ENCODE data around the gene CDK18.

The CDK18 gene

DNA sequence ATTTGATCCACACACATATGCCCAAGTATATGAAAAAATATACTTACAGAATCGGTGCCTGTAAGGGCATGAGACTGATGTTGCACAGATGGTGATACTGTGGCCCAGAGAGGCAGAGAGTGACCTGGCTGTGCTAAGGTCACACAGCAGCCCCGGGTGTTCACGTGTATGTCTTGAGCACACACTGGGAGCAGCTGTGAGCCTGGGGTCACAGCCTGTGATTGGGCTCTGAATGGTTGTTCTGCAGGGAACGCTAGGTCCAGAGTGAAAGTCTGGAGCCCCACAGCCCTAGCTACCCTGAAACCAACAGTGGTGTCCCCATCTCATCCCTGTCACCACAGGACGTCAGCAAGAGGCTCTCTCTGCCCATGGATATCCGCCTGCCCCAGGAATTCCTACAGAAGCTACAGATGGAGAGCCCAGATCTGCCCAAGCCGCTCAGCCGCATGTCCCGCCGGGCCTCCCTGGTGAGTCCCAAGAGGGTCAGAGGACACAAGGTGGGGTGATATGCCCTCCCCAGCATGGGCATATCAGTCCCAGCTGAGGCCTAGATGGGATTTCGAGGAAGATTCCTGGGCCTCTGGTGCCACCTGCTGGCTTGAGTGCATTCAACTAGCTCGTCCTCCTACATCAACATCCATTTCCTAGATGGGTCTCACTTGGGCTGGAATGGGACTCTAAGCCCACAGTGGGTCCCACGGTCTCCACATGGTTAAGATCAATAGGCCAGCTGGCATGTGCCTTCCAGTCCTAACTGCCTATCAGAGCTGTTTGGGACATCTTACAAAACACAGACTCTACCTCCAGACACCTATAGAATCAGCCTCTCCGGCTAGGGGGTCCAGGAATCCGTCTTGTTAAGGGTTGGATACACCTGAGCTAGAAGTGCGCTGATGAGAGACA is 19.7 kb downstream of the CDK18 start:
- peak; percentile 58 for DNase-seq (ENCODE audit: low read depth)

DNA sequence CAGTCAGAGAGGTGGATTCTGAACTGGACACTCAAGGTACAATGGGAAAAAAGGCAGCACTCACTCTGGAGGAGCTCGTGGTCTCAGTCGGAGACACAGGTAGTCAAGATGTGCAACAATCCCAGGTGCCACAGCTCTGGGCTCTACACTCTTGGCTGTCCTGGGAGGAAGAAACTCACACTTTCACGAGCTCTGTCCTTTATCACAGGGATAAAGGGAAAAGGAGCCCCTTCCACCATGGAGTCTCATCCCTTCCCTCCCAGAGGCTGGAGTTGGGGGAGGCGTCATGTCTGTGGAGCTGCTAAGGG is 20.3 kb downstream of the CDK18 start:
- DNase-seq (ENCODE audit: low read depth) = no peak

DNA sequence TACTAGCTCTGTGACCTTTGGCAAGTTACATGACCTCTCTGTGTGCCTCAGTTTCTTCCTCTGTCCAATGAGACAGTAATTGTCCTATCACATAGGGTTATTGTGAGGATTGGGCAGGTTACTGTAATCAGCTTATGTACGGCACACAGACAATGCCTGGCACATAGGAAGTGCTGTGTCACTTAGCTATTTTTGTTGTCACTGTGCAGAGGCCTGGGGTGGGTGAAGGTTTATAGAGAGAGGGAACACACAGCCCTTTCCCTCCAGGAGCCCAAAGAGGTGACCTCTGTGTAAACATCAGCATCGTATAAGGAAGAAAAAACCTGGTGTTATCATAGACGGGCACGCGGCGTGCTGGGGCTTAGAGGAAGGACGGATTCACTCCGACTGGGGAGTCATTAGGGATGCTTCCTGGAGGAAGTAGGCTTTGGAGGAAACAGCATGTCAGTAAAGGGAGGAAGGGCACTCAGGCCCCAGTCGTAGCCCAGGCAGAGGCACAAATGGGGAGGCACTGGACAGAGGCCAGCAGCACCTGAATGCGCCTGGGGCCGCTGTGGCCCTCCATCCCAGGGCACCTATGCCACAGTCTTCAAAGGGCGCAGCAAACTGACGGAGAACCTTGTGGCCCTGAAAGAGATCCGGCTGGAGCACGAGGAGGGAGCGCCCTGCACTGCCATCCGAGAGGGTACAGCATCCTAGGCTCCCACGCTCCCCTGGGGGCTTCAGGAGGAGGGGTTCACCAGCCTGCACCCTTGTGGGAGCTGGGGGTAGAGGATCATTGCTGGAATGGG is 21.2 kb downstream of the CDK18 start:
- no peak for DNase-seq (ENCODE audit: low read depth)

DNA sequence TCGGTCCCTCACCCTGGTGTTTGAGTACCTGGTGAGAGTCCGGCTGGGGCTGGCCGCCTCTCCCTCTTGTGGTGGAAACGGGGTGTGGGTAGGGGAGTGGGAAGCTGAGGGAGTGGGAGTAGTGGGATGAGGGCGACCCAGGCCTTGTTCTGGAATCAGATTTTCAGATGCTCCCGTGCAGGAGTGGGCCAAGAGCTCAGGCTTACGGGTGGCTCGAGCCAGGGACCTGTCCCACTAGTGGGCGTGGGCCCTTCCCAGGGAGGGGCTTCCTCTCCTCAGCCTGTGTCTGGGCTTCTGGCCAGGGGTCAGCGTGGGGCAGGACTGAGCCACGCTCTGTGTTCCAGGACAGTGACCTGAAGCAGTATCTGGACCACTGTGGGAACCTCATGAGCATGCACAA is 22.0 kb downstream of the CDK18 start:
- no peak for DNase-seq (ENCODE audit: low read depth)

DNA sequence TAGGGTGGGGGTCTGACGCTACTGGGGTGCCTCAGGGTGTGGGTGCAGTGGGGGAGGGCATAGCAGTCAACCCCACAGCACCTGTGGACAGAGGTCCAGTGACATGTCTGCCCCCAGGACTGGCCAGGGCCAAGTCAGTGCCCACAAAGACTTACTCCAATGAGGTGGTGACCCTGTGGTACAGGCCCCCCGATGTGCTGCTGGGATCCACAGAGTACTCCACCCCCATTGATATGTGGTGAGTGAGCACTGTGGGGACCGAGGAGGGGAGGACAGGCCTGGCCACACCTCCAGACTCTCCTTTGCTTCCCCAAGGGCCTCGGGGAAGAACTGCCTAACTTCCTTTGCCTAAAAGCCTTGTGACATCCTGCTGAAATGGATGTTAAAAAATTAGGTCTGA is 23.5 kb downstream of the CDK18 start:
- DNase-seq (ENCODE audit: low read depth) = no peak

DNA sequence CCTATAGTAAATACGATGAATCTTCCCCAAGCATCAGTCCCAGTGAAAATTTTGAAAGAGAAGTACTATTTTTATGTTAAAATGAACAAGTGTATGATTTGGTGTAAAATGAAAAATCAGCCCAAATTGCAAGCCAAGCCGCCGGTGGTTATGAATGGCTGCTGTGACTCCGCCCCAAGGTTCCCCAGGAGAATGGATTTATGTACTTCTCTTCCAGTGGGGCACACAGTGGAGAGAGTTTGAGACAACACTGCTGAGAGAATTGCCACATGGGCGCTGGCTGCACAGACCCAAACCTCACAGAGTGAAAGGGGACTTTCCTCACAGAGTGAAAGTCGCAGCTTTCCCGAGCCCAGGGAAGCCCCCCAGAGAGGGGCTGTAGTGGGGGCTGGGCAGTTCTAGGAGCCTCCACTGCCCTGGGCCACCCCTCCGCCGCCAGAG is 24.0 kb downstream of the CDK18 start:
- DNase-seq (ENCODE audit: low read depth) = no peak

DNA sequence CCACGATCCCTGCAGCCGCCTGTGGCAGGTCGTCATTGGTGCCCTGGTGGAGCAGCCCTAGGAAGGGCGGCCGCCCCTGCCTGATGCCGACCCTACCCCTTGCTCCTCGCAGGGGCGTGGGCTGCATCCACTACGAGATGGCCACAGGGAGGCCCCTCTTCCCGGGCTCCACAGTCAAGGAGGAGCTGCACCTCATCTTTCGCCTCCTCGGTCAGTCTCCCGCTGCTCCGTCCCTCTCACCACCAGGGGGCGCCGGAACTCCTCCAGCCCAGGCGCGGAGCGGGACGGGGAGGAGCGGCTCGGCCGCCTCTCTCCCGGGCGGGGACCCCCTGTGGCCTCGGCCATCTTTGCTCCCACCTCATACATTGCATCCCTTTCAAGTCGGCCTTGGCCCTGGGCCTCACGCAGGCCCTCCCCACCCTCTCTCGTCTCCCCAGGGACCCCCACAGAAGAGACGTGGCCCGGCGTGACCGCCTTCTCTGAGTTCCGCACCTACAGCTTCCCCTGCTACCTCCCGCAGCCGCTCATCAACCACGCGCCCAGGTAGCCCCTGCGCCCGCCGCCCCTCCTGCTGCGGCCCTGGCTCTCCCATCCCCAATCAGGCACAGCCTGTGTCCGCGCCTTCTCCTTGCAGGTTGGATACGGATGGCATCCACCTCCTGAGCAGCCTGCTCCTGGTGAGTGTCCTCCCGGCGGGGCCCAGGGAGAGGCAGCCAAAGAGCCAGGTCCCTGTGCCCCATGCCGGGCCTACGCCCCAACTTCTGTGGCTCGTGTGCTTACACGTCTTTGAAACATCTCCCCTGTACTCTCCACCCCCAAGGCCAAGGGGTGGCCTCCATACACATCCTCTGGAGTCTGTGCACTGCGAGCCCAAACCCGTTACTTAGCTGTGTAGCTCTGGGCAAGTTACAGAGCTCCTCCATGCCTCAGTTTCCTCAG is 24.7 kb downstream of the CDK18 start:
- DNase-seq (ENCODE audit: low read depth) = peak; percentile 77

DNA sequence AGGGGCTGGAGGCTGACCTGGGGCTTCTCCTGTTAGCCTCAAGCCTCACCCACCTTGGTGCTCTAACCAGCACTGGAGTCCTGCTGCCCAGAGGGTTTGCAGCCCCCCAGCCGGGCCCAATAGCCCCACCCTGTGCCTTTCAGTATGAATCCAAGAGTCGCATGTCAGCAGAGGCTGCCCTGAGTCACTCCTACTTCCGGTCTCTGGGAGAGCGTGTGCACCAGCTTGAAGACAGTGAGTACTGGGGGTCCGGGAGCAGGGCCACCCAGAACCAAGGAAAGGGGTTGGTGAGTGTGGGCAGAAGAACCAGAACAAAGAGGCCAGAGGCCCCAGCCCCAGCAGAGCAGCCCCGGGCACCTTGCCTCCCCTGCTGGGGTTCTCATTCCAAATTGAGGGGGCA is 25.6 kb downstream of the CDK18 start:
- no peak for DNase-seq (ENCODE audit: low read depth)

DNA sequence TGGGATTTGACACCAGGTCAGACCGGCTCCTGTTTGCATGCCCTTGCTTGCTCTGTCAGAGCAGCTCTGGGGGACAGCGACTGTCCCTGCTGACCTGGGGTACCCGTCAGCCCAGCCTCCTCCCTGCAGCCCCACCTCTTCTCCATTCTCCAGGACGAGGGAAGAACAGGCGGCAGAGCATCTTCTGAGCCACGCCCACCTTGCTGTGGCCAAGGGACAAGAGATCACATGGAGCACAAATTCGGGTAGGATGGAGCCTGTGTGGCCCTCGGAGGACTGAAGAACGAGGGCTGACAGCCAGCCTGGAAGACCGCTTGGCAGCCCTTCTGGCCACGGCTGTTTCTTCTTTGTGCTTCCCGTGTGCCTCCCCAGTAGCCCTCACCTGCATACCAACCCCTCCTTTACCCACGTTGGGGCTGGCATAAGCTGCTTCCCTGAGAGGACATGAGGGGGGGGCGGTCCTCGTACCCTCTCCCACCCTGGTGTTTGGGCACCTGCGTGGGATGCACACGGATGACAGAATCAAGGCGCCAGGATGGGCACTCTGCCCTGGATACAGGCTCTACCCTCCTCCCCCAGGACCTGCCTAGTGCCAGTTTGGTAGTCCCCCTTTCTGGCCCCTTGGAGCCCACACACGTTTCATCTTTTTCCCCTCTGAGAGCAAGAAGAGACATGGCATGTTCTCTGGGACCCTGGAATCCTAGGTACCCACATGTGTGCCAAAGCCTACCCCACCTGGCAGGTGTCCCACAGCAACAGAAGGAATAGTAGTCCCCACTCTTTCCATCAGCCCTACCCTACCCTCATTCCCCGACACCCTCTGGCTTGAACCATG is 26.9 kb downstream of the CDK18 start:
- no peak for DNase-seq (ENCODE audit: low read depth)

DNA sequence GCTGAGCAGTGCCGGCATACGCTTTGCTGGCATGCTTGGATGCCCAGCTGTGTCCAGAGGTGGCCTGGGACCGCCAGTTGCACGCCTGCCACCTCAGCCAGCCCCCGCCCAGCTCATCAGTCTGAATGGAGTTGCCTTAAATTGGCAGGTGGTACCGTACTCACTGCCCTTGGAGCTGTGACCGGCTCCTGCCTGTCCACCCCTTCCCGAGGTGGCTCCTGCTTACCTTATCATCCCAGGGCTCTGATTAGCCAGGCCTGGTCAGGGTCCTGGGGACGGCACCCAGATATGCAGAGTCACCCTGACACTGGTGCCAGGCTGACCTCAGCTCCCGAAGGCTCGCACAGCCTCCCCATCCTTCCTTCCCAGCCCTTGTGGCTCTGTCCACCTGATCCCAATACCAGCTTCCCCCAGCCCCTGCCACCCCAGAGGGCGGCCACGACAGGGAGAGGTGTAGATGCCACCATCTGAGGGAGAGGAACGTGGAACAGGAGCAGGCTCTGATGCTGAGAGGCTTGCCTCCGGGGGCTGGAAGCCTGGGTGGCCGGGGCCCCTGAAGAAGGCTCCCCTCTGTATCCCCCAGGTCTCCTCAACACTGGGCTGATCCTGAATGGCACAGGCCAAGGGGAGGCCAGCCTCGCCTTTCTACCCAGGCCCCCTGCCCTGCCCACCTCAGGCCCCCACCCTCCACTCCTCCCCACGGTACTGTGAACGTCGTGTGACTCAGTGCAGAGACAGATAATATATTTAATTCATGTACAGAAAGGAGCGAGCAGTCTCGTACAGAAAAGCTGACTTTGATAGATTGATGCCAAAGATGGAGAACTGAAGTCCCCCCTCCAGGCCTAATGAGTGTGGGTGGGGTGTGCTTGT is 27.8 kb downstream of the CDK18 start:
- no peak for DNase-seq (ENCODE audit: low read depth)

DNA sequence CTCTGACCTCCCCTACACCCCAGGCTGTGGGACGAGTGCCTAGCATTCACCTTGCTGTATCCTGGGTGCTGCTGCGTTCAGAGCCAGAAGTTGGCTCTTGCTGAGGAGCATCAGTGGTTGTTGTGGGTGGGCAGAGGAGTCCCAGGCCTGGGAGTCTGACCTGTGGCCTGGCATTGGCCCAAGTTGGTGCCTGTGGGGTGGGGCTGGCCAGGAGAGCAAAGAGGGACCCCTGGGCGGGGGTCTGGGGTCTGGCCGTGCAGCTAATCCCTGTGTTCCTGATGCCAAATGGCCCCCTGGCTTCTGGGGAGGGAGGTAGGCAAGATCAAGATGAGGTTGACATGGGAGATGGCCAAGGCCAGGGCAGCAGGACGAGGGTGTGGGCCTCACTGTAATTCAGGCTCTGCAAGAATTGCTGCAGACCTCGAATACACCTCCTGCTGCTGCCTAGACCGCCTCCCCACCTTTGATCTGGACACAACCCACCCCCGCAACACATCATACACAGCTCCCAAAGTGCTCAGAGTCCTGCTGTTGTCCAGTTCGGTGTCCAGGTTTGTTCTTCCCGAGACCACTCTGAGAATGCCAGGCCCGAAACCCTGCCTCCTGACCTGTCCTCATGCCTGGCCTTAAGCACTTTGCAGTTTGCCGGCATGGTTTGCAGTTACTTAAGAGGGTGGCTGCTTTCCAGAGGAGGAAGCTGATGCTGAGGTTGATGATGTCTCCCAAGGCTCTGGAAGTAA is 28.7 kb downstream of the CDK18 start:
- DNase-seq (ENCODE audit: low read depth) = no peak

DNA sequence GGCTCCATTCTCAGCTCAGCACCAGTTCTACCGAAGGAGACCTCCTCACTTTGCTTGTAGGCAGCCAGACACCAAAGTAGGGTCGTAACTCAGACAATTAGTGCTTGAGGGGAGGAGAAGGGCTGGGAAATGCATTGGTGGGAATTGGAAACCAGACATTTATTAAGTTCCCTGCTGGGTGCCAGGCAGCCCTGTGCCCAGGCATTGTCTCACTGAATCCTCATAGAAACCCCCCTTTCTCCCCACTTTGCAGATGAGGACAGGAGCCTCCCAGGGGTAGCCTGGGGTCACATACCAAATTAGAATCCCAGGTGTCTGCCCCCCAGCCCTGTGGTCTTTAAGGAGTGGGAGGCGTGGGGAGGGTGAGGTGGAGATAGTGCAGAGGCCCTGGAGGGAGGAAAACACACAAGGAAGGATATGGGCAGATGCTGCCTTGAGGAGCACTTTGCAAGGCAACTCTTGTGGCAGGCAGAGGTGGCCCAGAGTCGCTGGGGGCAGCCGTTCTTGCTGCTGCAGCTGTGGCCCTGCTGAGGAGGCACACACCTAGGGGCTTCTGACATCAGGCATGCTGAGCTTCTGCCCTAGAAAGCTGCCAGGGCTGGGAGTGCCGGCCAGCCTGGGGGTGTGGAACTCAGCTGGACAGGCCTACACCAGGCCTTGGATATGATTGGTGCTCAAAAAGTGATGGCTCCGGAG is 29.4 kb downstream of the CDK18 start:
- no peak for DNase-seq (ENCODE audit: low read depth)

DNA sequence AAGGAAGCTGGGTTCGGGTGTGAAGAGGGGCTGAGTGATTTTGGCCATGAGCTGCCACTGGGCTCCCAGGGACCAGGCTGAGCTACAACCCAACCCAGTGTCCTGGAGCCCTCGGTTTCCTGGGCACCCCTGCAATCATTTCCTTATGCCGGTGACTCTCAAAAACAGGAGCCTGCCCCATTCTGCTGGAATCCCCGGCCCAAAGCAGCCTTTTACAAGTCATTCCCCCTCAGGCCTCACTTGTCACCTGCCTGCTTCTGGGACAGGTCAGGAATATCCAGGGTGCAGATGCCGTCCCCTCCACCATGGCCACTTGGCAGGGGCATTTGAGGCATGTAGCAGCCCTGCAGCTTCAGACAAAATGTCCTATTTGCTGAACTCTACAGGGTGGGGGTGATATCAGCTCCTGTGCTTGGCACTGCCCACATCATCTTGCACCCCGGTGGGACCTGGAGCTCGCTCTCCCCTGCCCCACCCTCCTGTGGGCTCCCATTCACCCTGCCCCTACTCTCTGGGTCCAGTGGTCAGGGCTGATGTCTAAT is 30.0 kb downstream of the CDK18 start:
- no peak for DNase-seq (ENCODE audit: low read depth)

DNA sequence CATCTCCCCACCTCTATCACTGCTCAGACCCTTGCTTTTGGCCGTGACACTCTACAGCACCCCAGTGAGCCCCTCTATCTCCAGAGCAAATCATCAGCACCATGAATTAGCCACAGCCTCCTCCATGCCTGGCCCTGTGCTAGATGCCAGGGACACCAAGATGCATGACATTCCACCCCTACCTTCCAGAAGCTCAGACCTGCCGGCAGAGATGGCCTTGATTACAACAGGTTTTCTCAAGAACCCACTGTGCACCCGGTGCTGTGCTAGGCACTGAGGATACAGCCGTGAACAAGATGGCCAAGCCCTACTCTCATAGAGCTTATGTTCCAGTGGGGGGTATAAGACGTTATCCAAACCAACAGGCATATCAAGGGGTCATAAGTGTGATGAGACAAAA is 30.6 kb downstream of the CDK18 start:
- DNase-seq (ENCODE audit: low read depth) = no peak

DNA sequence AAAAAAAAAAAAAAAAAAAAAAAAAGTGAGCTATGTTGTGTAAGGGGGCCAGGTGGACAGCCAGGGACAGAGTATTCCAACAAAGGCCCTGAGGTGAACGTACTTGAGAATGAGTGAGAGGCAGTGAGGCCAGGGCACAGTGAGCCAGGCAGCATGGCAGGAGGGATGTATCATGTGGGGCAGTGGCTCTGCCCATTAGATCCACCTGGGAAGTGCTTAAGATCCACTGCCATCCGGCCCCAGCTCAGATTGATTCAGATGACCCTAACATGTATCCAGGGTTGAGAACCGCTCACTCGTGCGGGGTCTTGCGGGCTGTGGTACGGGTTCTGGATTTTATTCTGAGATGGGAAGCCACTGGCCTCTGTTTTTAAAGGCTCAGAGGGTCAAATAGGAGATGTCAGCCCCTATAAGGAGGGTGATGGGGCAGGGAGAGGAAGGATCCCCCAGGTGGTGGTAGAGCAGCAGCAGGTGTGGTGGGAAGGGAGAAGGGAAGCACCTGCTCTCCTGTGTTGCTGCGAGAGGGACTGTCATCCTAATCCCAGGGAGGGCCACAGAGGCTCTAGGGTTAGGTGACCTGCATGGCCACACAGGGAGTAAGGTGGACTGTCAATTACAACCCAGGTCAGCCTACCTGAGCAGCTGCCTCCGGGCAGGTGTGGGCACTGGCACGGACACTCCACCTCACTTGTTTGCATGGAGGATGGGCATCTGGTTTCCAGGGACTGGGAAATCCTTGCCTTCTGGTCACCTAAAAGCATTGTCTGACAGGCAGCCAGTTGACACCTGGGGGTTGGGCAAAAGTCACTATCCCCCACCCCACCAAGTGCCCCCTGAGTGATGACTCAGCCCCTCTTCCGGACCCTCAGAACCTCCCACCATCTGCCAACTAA is 31.6 kb downstream of the CDK18 start:
- no peak for DNase-seq (ENCODE audit: low read depth)

DNA sequence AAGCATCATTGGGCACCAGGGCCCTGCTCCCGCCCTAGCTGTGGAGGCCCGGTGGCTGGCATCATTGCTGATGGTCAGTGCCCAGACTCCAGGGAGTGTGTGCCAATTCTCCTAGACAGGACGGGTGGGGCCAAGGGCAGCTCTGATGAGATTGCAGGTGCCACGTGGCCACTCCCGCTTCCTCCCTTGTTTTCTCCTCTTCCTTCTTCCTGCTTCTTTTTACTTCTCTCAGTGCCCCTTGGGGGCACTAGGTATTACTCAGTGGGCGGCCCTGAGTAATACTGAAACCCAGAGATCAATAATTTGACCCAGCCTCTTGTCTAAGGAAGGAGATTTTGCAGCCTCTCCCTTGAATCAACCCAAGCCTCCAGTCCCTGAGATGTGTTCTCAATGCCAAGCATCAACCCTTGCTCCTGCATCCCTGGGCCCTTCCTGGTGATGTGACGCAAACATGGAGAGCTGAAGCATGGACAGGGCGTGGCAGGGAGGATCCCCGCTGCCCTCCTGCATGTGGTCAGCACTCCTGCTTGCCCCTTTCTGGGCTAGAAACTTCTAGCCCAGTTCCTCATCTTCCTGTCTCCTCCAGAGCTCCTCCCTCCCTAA is 32.4 kb downstream of the CDK18 start:
- no peak for DNase-seq (ENCODE audit: low read depth)

DNA sequence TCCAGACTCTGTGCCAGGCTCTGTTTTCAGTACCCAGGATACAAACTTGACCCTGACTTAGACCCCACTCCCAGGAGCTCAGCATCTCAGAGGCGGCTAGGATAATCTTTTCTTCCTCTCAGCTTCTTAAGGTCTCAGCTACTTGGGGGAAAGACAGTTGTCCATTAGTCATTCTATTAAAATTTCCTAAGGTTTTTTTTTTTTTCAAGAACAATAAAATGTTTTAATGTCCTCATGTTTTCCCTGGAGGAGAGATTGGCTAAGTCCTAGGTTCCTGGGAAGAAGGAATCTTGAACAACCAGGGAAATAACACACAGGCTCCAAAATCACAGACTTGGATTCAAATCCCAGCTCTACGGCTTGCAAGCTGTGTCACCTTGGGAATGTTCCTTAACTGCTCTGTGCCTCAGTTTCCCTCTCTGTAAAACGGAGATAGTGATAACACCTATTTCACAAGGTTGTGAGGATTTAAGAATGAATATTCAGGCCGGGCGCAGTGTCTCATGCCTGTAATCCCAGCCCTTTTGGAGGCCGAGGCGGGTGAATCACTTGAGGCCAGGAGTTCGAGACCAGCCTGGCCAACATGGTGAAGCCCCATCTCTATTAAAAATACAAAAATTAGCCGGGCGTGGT is 33.0 kb downstream of the CDK18 start:
- DNase-seq (ENCODE audit: low read depth) = no peak
